Activated effector memory CD4-positive, alpha-beta T cell treated with anti-CD3 and anti-CD28 coated beads, Interleukin-2, amount 50 U/mL, for 16 hours (primary cell): ENCODE measurements around the gene PRKG2.
A peak's percentile ranks its signal among the peaks of the same experiment; 100 is the strongest.

Experiments
- DNase-seq: peaks from one replicate; pipeline ENCODE4 v3.0.0-alpha.2; 2020

Gene PRKG2

GRCh38 chr4:81214144-81214880 is 710 bp downstream of the PRKG2 start:
- DNase-seq = no peak

GRCh38 chr4:81213671-81214070 is 1.4 kb downstream of the PRKG2 start:
- no peak for DNase-seq

- DNase-seq = no peak
These were observed 3.1 kb downstream of the PRKG2 start for GRCh38 chr4:81211956-81212355.

- no peak for DNase-seq
These were observed 7.2 kb downstream of the PRKG2 start for GRCh38 chr4:81207828-81208227.

- DNase-seq = no peak
These were observed 9.7 kb downstream of the PRKG2 start for GRCh38 chr4:81205302-81205701.

GRCh38 chr4:81204571-81204970 is 10.5 kb downstream of the PRKG2 start:
- DNase-seq = no peak

GRCh38 chr4:81199831-81200230 is 15.2 kb downstream of the PRKG2 start:
- DNase-seq = no peak

GRCh38 chr4:81198609-81199008 is 16.4 kb downstream of the PRKG2 start:
- no peak for DNase-seq

GRCh38 chr4:81197864-81198524 is 17.0 kb downstream of the PRKG2 start:
- DNase-seq = no peak

GRCh38 chr4:81196126-81196650 is 18.8 kb downstream of the PRKG2 start:
- no peak for DNase-seq

GRCh38 chr4:81195475-81195874 is 19.5 kb downstream of the PRKG2 start:
- no peak for DNase-seq

GRCh38 chr4:81194286-81194685 is 20.7 kb downstream of the PRKG2 start:
- DNase-seq = no peak

GRCh38 chr4:81180916-81181315 is 34.1 kb downstream of the PRKG2 start:
- DNase-seq = no peak

GRCh38 chr4:81179326-81179725 is 35.7 kb downstream of the PRKG2 start:
- DNase-seq = no peak

- no peak for DNase-seq
These were observed 41.8 kb downstream of the PRKG2 start for GRCh38 chr4:81173213-81173612.

GRCh38 chr4:81166458-81167160 is 48.4 kb downstream of the PRKG2 start:
- DNase-seq = no peak

- no peak for DNase-seq
These were observed 49.1 kb downstream of the PRKG2 start for GRCh38 chr4:81165861-81166430.

GRCh38 chr4:81164623-81165416 is 50.2 kb downstream of the PRKG2 start:
- DNase-seq = no peak

- no peak for DNase-seq
These were observed 50.9 kb downstream of the PRKG2 start for GRCh38 chr4:81164126-81164525.

- no peak for DNase-seq
These were observed 52.1 kb downstream of the PRKG2 start for GRCh38 chr4:81162752-81163458.

GRCh38 chr4:81153714-81154323 is 61.2 kb downstream of the PRKG2 start:
- DNase-seq = peak; percentile 71
